Hypothalamus (tissue), 51 donors: ENCODE data around the gene GPC6.
A peak's percentile ranks its signal among the peaks of the same experiment; 100 is the strongest.

Experiments used
- DNase-seq, 51 donors: peaks; one replicate each; lab custom pipeline; 2025; lab: John Stamatoyannopoulos, UW

GPC6 gene

DNA sequence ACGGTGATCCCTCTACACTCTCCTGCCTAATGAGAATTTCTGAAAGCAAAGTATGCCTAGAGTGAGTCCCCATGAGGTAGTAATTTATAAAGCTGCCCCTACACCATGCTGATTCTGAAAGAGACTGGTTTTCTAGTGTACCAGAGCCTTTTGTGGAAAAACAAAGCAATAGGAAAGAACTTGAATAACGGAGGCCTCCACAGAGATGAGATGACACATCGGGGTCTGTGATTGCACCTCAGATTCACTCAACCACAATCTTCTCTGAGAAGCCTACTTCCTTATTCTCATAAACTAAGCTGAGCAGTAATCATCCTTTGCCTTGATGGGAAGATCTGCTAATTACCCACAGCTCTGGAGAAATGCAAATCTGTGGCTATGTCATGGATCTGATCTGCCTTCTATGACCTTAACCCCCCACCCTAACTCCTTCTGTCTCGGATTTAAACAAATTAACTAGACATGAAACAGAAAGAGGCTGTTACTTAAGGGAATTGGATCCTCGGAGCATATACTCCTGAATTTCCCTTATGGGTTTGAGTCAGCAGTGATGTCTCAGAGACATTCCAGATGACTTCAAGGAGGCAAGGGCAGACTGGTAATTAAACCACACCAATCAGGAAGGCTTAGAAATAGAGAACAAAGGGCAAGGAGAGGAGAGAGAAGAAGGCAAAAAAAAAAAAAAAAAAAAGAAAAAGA lies 1124.8 kb downstream of the GPC6 start:
- DNase-seq, result no peak

- DNase-seq, result no peak
Measured at GRCh38 chr13:94352057-94352456, 1125.5 kb downstream of the GPC6 start.

DNA sequence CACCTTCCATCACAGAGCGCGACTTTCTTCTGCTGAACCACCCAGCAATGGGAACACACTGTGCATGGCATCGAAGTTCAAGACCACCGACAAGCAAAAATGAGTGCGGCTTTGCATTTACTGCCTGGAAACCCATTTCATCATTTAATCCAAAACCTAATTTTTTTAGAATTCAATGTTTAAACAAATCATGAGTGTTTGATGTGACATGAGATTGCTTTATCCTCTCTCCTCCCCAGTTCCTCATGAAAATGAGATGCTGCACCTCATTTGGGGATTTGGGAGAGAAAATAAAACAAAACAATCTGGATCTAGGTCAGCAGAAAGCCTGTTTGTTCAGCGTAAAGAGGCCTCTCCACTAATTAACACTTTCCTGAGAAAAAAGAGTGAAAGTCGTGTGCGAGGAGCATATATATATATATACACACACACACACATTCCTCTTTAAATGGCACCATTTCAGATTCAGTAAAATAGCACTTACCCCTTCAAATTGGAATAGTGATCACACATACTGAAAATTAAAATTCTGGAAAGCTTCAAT lies 1126.6 kb downstream of the GPC6 start:
- DNase-seq, result no peak

DNA sequence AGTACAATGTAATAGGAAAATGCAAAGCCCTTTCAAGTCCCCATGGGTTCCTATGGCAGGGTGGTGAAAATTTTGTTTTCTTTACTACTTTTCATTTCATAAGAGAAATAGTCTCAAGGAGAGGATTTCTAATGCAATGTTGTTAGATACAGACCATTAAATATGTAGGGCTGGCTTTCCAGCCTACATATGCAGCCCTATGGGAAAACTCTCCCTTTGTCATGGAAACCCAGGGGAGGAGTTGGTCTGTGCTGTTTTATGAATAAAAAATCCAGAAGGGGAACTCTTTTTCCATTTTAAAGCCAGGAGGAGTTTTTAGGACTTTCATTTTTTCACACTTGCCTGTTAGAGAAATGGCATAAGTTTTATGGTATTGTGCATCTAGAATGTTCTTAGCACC lies 1133.3 kb downstream of the GPC6 start:
- no peak for DNase-seq

- peak in 34 of 51 donors; percentile 2 to 72 (median 30) for DNase-seq
Measured at GRCh38 chr13:94362411-94362909, 1135.9 kb downstream of the GPC6 start.

GRCh38 chr13:94366677-94367076 lies 1140.1 kb downstream of the GPC6 start:
- no peak for DNase-seq

GRCh38 chr13:94369972-94370436 lies 1143.4 kb downstream of the GPC6 start:
- peak in 2 of 51 donors; percentile 6 for DNase-seq

GRCh38 chr13:94371855-94372254 lies 1145.2 kb downstream of the GPC6 start:
- no peak for DNase-seq

DNA sequence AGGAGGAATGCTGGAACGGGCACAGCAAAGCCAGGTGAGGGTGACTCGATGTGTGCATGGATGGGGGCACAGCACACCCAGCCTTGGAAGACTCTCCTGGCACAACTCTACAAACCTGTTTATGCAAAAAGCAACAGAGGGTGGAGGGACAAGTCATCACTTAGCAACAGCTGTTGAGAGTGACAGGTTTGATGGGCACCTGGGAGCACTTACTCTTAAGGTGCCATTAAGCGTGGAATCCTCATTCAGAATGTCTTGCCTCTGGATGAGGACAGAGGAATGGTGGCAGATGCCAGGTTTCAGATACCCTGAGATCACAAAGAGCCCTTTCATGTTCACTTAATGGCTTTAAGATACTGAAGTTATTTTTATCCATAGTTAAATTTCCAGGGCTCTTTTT lies 1155.9 kb downstream of the GPC6 start:
- no peak for DNase-seq

- DNase-seq, result no peak
Measured at GRCh38 chr13:94382960-94383359, 1156.4 kb downstream of the GPC6 start.

GRCh38 chr13:94384231-94384905 lies 1157.8 kb downstream of the GPC6 start:
- DNase-seq, result peak in 1 of 51 donors; percentile 5

GRCh38 chr13:94387047-94387446 lies 1160.4 kb downstream of the GPC6 start:
- DNase-seq, result no peak

GRCh38 chr13:94389604-94390351 lies 1163.2 kb downstream of the GPC6 start:
- DNase-seq, result no peak

GRCh38 chr13:94390881-94391280 lies 1164.3 kb downstream of the GPC6 start:
- DNase-seq, result no peak

DNA sequence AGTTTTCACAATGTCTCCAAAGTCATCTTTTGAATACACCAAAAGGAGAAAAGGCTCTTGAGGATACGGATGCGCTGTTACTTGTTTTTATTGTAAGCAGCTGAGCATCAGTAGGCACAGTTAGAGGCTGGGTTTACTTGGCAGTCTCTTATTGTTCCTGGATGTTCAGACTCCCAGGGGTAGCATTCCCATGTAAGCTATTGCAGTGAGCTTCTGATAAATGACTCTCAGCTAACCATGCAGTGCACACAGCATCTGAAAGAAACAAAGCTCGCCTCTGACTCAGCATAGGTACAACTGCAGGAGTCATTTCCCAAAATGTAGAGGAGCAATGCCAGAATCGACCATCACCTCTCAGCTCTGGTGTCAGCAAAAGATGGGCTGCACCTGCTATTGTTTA lies 1168.1 kb downstream of the GPC6 start:
- DNase-seq, result no peak

DNA sequence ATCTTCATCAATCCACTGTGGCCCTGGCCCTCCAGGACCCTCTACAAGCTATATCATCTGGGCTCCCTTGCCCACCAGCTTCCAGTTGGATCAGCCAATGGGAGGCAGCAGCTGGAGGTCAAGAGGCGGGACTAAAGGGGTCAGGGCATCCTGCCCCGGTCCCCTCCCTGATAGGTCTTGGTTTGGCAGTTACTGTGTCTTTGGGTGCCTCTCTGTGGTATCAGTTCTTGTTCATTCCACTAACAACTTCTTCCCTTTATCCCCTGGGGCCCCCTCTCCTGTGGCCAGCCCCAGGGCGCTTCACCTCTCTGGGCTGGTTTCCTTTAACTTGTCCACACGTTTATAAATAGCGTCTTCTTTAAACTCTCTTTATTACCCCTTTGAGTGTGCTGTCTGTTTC lies 1169.3 kb downstream of the GPC6 start:
- DNase-seq, result no peak

- no peak for DNase-seq
Measured at GRCh38 chr13:94399812-94400211, 1173.2 kb downstream of the GPC6 start.

DNA sequence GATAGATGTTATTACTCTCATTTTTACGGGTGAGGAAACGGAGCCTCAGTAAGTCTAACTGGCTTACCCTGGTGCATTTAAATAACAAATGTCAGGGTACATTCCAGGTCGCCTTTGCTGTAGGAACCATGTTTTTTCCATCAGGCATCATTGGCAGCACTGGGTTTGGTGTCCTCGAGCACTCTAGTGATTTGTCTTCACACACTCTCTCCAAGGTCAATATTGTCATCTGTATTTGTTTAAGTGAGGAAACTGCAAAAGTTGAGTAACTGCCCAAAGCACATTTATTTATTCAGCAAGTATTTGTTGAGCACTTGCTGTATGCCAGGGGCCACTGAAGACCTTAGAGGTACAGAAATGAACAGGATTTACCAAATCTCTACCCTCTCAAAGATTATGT lies 1174.3 kb downstream of the GPC6 start:
- no peak for DNase-seq

- no peak for DNase-seq
Measured at GRCh38 chr13:94408314-94409036, 1181.9 kb downstream of the GPC6 start.

- no peak for DNase-seq
Measured at GRCh38 chr13:94411747-94412146, 1185.1 kb downstream of the GPC6 start.
